Activated CD8-positive, alpha-beta memory T cell treated with anti-CD3 and anti-CD28 coated beads, Interleukin-2, amount 50 U/mL, for 1 hour (primary cell): ENCODE results near the gene CA5A.

ENCODE experiments used
- DNase-seq: peaks from one replicate; pipeline ENCODE4 v3.0.0-alpha.2; 2020; ENCODE audit errors: extremely low read depth

CA5A gene

DNA sequence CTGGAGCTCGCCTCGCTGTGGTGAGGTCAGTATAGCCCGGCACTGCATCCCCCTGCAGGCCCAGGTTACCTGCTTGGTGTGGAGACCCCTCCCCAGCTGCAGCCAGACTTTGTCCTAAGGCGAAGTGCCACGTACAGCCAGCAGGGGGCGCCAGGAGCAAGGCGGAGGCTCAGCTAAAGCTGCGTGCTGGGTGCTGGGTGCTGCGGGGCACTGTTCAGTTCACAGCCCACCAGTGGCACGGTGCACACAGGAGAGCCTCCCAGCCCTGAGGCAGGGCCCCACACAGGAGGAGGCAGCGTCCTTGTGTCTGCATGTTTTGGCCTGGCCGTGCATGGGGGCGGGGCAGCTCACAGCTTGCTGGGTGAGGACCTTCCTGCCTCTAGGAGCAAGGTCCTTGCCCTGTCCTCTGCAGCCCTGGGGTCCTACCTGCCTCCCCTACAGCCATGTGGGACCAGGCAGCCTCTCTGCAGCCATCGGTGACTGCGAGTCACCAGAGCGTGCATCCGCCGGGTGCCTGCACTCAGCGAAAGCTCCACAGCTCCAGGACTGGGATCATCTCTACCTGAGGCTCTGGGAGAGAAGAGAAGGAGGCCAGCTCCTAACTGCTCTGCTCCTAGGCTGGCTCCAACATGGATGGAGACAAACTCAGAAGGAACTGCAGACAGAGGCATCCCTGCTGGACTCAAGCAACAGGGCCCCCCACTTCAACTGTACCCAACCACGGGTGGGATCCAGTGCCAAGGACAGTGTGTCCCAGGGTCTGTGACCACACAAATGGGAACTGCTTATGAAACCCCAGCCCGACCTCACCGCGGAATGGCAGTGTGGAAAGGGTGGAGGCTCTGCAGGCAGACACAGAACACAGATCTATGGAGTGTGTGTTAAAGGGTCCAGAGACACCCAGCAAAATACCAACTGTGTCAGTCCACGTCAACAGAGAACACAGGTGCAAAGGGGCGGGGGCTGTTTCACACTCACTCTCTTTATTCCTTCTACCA is 86.0 kb downstream of the CA5A start:
- peak; percentile 43 for DNase-seq

DNA sequence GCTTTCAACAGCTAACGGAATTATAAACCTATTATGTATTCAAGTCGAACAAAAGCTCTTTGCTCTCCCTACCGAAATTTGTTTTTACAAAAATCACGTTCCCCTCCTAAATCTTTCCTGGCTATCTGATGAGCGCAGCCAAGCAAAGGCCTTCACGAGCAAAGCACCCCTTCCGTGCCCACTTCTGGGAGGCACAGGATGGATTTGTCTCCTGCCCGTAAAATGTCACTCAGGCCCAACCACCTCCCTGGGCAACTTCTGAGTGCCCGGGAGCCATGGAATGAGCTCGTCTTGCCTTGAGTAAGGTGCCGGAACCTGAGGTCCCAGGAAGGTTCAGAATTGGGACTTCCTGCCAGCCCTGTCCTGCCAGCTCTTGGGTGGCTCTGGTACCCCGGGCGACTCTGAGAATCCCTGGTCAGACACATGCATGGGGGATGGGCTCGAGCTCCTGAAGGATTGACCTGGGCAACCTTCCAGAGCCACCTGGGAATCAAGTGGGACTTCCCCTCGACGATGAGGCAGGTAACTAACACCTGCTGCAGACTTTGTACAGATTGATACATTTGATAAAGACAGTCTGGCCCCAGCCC is 86.8 kb downstream of the CA5A start:
- DNase-seq, result no peak

DNA sequence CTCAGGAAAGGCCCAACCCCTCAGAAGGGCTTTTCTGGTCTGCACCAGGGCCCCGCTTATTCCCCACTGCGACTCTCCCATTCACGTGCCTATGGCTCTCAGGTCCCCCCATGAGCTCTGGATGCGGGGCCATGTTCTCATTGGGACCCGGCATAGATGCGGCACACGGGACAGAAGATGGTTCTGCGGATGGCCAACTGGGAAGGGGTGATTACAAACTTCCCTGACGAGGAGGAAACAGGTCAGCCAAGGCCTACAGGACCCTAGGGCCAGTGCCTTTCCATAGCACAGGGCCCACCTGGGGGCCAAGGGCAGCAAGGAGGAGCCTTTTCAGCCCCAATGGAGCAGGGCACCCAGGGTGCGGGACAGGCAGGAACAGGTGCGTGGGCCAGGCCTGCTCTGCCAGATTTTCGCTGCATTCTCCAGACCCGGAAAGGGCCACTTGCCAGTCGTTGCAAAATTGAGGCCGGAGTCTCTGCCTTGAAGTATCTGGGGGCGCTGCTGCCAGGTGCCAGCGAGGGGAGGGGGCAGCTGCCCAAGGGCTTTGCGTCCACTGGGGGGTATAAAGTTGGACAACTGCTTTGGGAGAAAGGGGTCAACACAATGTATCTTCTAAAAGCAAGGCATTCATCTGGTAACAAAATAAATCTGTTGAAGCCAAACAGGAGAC is 87.5 kb downstream of the CA5A start:
- no peak for DNase-seq

DNA sequence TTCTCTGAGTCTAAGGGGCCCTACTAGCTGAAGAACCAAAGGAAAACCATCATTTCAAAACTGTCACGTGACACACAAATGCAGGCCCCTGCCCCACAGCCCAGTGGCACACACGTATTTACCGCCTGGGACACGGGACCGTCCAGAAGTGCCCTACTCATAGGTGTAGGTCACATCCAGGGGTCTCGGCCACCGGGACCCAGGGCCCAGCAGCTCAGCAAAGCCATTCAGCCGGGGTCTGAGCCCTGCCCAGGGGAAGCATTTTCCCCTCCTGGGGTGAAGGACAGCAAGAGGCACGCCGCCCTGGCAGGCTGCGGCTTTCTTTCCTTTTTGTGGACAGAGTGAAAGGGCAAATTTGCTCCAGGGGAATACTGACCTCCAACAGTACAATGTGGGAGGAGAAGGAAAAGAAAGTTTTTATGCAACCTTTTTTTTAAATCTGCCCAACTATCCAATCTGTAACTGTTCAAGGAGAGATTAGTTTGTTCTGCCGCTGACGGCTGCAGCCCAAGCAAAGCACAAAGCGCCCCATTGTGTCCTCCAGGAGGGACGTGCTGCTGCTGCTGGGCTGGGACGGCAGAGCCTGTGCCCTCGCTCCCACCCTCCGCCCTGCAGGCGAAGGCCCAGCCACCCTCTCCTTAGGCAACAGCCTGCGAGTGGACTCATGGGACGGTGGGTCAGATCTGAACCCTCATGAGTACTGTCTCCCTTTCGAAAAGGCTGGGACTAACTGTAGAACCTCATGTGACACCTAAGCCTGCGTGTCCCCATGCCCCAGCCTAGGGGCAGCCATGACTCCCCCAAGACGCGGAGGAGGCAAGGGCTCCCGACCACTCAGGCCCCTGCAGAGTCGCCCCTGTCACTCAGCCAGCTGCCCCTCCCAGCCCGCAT is 88.3 kb downstream of the CA5A start:
- no peak for DNase-seq

DNA sequence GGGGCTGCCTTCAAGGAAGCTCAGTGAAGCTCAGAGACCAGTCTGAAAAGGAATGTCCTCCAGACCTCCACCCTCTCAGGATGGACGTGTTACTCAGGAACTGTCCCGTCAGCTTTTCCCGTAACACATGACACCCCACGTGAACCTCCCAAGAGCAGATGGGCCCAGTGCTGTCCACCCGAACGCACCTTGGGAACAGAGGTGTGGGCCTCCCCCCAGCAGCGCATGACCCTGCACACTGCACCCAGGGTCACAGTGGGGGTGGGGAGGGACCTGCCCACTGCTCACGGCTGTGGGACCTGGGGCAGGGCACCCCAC is 88.9 kb downstream of the CA5A start:
- DNase-seq, result no peak

DNA sequence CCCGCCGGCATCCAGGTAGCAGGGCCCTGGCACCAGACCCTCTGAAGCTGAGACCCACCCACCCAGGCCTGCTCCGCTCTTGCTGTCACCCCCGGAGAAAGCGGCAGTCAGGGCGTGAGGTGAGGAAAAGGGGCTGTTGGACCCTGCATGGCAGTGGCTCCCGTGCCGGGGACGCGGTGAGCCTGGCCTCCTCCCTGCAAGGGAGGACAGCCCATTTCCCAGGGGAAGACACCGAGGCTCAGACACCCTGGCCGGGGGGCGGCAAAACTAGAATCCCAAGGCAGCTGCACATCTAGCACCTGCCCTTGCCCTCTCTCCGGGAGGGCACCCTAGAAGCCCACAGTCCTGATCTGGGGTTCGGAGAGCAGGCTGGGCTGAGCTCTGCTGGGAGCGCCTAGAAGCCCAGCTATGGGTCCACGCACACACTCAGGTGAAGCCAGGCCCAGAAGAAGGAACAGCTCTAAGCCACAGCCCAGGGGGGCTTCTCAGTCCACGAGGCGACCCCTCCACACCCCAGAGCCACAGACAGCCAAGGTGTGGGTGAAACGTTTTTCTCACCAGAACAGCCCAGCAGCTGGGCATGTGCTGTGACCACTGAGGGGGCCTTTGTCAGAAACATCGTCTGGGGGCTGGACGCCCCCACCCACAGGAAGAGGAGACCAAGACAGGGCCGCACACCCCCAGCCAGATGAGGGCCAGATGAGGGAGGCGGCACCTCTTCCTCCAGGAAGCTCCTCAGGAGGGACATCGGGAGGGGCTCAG is 89.4 kb downstream of the CA5A start:
- no peak for DNase-seq

DNA sequence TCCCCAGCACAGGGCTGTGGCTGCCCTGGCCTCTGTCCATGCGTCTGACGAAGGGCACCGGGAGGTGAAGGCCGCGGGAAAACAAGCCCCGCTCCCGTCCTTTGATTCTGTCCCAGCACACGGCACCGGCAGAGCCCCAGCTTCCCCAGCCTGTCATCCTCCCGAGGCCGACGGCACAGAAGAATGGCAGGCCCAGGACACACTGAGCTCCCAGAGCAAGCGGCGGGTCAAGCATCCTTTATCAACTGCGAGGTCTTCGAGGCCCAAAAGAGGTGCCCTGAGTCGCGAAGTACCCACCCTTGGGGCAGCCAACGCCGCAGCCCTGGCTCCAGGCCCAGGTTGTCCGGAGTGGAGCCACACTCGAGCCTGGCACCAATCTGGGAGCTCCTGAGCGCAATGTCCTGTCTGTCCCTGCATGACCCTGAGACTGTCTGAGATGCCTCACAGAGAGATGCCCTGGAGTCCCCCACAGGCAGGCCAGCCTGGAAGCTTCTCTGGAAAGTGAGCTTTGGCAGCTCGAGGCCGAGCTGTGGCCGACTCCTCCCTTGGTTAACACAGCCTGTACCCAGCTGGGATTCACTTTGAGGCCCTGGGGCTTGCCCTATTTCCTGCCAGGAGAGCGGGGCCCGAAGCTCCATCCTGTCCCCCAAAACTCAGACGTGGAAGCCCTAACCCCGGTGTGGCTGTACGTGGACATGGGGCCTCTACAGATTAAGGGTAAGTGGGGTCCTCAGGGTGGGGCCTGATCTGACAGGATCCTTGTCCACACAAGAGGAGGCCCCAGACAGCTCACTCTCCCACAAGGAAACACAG is 90.3 kb downstream of the CA5A start:
- DNase-seq, result no peak

DNA sequence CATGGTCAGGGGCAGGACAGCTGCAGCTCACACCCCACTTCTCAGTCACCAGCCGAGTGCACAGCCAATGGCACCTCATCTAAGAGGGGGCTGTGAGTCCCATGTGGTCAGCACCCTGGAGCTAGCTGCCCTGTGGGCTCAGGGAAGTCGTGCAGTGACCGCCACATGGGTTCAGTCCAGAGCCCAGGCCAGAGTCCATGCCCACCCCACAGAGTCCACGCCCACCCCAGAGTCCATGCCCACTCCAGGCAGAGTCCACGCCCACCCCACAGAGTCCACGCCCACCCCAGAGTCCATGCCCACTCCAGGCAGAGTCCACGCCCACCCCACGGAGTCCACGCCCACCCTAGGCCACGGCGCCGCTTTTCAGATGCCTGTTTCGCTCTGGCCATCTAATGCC is 91.1 kb downstream of the CA5A start:
- no peak for DNase-seq

DNA sequence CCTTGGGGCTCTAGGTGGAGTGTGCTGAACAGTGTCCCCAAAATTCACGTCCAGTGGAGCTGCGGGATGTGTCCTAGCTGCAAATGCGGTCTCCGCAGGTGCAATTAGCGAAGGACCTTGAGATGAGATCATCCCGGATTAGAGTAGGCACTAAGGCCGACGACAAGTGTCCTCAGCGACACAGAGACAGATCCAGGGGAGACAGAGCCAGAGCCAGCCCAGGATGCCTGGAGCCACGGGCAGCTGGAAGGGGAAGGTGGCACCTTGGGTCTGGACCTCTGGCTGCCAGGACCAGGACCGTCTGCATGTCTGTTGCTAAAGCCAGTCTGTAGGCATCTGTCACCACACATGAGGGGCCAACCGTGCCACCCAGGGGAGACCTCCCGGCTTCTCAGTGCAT is 91.5 kb downstream of the CA5A start:
- no peak for DNase-seq

DNA sequence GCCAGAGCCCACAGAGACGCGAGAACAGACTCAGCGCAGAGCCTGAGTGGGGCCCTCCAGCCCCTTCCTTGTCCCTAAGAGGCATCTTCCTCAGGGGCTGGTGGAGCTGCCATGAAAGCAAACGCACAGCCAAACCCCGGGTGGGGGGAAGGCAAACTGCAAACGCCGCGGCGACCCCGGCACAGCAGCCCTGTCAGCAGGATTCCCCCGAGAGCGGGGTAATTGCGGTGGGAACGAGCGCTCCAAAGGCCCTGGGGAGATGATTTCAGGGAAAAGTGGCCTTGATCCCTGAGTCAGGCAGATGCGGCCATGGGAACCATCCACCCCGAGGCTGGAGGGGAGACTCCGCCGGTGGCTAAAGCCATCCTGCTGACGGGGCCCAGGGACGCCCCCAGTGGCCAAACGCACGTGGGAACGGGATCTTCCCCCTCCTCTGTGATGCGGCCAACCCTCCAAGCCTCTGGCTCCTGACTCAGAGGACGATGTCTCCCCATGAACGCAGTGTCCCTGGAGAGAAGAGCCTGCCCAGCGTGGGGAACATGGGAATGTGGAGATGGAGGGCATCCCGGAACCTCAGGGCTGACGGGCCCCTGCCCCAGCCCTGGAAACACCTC is 92.1 kb downstream of the CA5A start:
- DNase-seq, result no peak

DNA sequence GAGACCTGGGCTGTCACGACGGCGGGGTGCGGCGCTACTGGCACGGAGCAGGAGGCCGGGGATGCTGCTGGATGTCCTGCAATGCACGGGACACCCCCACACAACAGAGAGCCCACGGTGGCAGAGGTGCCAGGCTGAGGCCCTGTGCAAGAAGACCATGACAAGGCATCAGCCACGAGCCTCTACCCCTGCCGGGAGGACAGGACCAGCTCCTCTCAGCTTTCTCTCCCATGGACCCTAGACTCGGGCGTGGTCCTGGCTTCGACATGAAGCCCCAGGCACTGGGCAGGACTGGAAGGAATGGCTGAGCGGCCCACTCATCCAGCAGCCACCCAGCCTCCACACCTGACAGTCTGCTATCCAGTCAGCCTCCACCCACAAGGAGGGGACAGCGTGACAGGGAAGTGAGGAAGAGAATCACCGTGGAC is 92.6 kb downstream of the CA5A start:
- DNase-seq, result no peak

DNA sequence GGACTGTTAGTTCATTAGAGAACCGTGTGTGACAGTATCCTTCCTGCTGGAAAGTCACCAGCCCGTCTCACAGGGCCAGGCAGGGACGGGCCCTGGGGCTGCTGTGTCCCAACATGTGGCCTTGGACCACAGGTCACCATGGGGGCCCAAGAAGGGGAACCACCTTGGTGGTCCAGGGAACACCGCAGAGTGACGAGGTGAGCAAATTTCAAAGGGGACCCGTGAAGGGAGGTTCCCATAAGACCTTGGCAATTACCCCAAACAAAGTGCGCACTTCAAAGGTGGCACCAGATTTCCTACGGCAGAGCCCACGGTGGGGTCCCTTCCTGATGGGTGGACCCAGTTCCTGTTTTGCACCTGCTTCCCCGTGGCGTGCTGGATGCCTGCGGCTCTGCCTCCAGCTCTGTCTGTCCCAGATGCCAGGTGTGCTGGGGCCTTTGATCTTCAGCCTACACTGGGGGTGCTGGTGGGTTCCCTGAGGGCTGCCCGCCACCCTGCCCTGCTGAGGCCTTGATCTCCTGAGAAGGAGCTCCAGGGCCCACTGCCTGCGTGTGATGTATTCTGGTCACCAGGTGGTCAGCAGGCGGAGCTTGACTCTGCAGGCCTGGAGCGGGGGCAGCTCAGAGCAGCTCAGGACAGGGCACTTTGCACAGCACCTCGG is 94.0 kb downstream of the CA5A start:
- no peak for DNase-seq

DNA sequence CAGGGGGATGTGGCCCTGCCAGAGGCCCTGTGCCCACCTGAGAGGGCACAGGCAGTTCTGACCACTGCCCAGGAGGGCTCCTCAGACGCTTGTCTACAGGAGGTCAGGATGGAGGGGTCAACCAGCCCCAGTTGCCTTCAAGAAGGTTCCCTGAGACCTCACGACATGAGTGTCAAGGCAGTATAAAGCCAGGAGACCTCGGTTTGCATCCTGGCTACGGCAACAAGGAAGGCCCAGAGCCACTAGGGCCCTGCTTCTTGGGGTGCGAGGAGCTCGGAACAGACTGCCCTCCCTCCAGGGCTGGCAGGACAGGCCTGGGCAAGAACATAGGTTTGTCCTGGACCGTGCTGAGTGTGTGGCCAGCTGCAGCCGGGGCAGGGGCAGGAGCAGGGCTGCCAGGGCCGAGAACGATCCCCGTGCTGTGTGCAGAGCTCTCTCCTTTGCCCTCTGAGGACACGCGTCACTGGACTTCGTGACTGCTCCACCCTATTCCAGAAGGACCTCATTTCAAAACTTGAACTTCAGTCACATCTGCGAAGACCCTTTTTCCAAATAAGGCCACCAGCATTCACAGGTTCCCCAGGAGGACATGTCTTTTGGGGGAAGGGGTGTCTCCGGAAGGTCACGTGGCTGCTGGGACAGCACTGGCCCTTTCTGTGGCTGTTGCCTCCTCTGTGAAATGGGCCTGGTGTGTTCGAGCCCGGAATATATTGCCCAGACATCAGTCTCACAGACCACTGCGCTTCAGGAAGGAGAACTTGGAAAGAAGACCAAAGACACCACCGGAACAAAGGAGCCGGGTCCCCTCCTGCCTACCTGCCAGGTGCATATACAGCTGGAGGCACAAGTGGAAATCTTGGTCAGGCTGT is 94.8 kb downstream of the CA5A start:
- DNase-seq, result no peak

DNA sequence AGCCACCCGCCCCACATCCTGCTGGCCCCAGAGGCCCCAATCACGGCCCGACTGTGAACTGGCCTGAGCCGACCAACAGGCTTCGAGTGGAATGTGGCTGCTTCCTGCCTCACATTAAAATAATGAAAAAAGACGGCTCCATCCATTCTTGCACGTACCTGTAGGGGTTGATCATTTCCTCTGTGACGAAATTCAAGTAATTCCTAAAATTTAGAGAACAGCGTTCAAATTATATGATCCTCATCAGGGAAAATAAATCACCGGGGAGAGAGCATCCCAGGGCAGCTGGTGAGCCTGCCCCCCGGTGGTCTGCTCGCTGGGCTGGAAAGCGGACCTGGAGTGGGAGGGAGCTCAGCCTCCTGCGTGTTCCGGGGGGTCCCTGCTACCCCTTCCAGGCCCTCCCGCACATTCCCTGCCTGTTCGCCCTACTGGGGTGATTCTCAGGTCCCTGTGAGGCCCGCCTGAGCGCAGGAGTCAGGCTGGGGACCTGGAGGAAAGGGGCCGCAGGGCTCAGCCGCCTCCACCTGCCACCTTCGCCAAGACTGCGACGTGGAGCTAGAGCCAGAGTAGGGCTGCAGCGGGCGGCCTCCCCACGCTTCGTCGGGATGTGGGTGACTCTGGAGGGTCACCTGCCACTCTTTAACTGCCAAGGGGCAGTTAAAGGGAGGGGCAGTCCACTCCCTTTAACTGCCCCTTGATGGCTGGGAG is 95.9 kb downstream of the CA5A start:
- no peak for DNase-seq

DNA sequence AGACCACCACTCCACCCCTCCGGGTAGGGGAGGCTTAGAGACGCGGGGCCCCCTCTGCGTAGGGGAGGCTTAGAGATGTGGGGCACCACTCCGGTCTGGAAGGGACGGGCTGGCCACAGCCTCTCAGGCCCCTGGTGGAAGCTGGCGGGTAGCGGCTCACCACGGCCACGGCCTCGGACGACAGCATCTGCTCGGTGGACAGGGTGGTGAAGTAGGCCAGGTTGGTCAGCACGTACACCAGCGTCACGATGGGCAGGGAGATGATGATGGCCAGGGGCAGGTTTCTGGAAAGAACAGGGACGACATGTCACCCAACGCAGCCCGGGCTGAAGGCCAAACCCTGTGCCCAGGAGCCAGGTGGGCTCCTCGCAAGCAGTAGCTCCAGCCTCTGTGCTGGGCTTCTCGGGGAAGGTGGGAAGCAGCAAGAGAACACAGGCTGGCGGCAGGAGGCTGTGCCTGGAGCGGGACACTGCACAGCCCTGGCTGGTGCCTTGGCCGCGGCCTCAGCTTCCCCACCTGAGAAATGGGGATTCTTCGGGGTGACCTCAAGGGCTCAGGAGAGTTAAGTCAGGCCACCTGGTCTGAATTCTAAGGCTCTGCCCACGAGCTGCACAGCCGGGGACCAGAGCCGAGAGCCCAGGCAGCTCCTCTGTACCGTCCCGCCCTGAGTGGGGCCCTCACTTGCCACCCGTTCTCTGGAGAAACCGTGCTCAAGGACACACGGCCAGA is 96.6 kb downstream of the CA5A start:
- no peak for DNase-seq

DNA sequence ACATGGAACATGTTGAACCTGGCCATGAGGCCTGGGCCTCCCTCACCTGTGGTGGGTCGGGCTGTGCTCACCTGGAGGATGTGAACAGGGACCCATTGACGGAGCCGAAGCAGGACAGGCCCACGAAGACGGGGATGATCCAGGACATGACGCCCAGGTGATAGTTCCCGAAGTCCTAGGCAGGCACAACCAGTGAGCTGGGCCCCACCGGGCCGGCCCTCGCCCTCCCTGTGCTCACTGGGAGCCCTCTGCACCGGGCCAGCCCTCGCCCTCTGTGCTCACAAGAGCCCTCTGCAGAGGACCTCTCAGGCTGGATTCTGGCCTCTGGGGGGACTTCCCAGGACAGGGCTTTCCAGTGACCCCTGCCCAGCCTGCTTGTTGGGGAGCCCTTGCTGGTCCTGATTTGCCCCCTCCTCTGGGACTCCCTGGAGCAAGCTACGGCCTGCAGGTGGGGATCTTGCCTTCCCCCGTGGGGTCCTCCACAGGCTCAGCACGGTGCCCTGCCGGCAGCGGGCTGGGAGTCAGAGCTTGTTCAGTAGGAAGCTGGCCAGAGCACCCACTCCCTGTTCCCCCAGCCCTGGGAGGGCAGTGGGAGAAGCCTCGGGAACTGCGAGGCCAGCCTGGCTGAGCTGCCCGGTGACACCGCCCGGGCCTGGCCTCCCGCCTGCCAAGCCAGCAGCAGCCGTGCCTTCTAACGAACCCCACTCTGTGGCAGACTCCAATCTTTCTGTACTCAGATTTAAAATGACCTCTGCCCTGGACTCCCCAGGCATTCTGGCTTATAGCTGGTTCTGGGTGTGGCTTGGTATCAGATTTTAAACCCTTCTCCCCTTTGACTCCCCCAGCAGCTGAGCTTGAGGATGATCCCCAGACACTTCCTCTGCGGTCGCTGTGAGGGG is 97.4 kb downstream of the CA5A start:
- DNase-seq, result no peak
